Measurements from ENCODE around the gene FBXO42. TPM values are rescaled to one million over a fixed set of nuclear protein-coding genes. Genes with fewer than 3 reads are reported as not detected.
"Not testable (repeated sequence)": the region's sequence is repeated elsewhere in the genome, so short reads cannot be mapped to it uniquely, and the experiment has no call there.

FBXO42 gene
- total RNA-seq, 2 experiments from 2014 or later = 14.3 to 14.9 TPM

- Histone ChIP-seq H3K4me3 (ENCODE audit: low read length) (no peak overlapping the region), H3K4me1 (ENCODE audit: insufficient read depth, low read length) (peaks cover 22% of the 10 kb centered on the region), H3K27ac (ENCODE audit: low read depth in 1 of 2, low read length in 2 of 2) (no peak overlapping the region), H3K9me3 (ENCODE audit: control insufficient read depth in 1 of 2, insufficient read depth in 1 of 2, low read length in 2 of 2) (peaks cover 5 to 23% of the 10 kb centered on the region in 2 experiments), H3K36me3 (ENCODE audit: insufficient read depth, low read length) (no peaks in the 10 kb centered on the region), H3K27me3 (ENCODE audit: control insufficient read depth in 1 of 2, insufficient read depth in 2 of 2, low read length in 2 of 2) (peaks cover 33 to 34% of the 10 kb centered on the region in 2 experiments)
- no peak overlapping the region for H3K4me3 Mint-ChIP-seq
- no peaks in the 10 kb centered on the region for H3K9me3 Mint-ChIP-seq
- H3K36me3 Mint-ChIP-seq (ENCODE audit: low read depth) = no peaks in the 10 kb centered on the region
- H3K27me3 Mint-ChIP-seq = peaks cover 43% of the 10 kb centered on the region
- no peak for TF ChIP-seq CTCF (IDR thresholded peaks at IDR 0.05)
- POLR2A ChIA-PET = no interaction called here
- ATAC-seq (ENCODE audit: poor library complexity) = no peak
- no peak for DNase-seq
- no peaks in the 10 kb centered on the region for H3K4me1 Mint-ChIP-seq (ENCODE audit: low read depth)
- CTCF ChIA-PET = no interaction called here
- intact Hi-C loops (cut with DNase I, micrococcal nuclease) = no loop called here
- H3K27ac Mint-ChIP-seq = no peak overlapping the region
Measured at GRCh38 chr1:16224472-16224871, 127.8 kb downstream of the FBXO42 start.

DNA sequence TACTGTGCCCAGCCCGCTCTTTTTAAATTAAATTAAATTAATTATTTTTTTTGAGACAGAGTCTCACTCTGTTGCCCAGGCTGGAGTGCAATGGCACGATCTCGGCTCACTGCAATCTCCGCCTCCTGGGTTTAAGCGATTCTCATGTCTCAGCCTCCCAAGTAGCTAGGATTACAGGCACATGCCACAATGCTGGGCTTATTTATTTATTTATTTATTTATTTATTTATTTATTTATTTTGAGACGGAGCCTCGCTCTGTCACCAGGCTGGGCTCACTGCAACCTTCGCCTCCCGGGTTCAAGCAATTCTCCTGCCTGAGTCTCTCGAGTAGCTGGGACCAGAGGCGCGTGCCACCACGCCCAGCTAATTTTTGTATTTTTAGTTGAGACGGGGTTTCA is 129.6 kb downstream of the FBXO42 start:
- intact Hi-C loops (cut with DNase I, micrococcal nuclease); H3K36me3 ChIP-seq (ENCODE audit: insufficient read depth, low read length): not testable (repeated sequence)
- POLR2A ChIA-PET = interaction anchor here (0.8 kb wide), 1 partner anchor 16 kb away, joined by 3 read pairs; no protein-coding TSS in a partner anchor

GRCh38 chr1:16221499-16221898 is 130.8 kb downstream of the FBXO42 start:
- CTCF ChIA-PET = no interaction called here
- no peak overlapping the region for H3K27ac ChIP-seq (ENCODE audit: low read depth in 1 of 2, low read length in 2 of 2)
- peaks cover 18% of the 10 kb centered on the region for H3K4me1 ChIP-seq (ENCODE audit: insufficient read depth, low read length)
- Mint-ChIP-seq H3K36me3 (ENCODE audit: low read depth) (no peaks in the 10 kb centered on the region), H3K4me3 (no peak overlapping the region), H3K9me3 (no peaks in the 10 kb centered on the region), H3K4me1 (ENCODE audit: low read depth) (peaks cover 19% of the 10 kb centered on the region), H3K27ac (no peak overlapping the region), H3K27me3 (peaks cover 19% of the 10 kb centered on the region)
- H3K4me3 ChIP-seq (ENCODE audit: low read length) = no peak overlapping the region
- H3K27me3 ChIP-seq (ENCODE audit: control insufficient read depth in 1 of 2, insufficient read depth in 2 of 2, low read length in 2 of 2) = peaks cover 9 to 12% of the 10 kb centered on the region in 2 experiments
- TF ChIP-seq CTCF (IDR thresholded peaks at IDR 0.05) = no peak
- H3K36me3 ChIP-seq (ENCODE audit: insufficient read depth, low read length) = no peaks in the 10 kb centered on the region
- intact Hi-C loops (cut with DNase I, micrococcal nuclease) = no loop called here
- DNase-seq (no peak), ATAC-seq (ENCODE audit: poor library complexity) (no peak)
- peaks cover 3 to 8% of the 10 kb centered on the region in 2 experiments for H3K9me3 ChIP-seq (ENCODE audit: control insufficient read depth in 1 of 2, insufficient read depth in 1 of 2, low read length in 2 of 2)
- POLR2A ChIA-PET = interaction anchor here (0.7 kb wide), 1 partner anchor 418 kb away, joined by 3 read pairs; no protein-coding TSS in a partner anchor

More for the DNA sequence above, 129.6 kb downstream of the FBXO42 start:
- H3K4me3 ChIP-seq (ENCODE audit: low read length); H3K9me3 Mint-ChIP-seq; CTCF ChIA-PET; ATAC-seq (ENCODE audit: poor library complexity); H3K27ac ChIP-seq (ENCODE audit: low read depth in 1 of 2, low read length in 2 of 2); H3K4me3 Mint-ChIP-seq; H3K4me1 Mint-ChIP-seq (ENCODE audit: low read depth); H3K27ac Mint-ChIP-seq; DNase-seq; H3K36me3 Mint-ChIP-seq (ENCODE audit: low read depth): not testable (repeated sequence)
- Histone ChIP-seq H3K4me1 (ENCODE audit: insufficient read depth, low read length) (peaks cover 17% of the 10 kb centered on the region), H3K27me3 (ENCODE audit: control insufficient read depth in 1 of 2, insufficient read depth in 2 of 2, low read length in 2 of 2) (peaks cover 22 to 24% of the 10 kb centered on the region in 2 experiments), H3K9me3 (ENCODE audit: control insufficient read depth in 1 of 2, insufficient read depth in 1 of 2, low read length in 2 of 2) (peaks cover 5 to 20% of the 10 kb centered on the region in 2 experiments)
- H3K27me3 Mint-ChIP-seq = peaks cover 28% of the 10 kb centered on the region

- ATAC-seq (ENCODE audit: poor library complexity) = no peak
- peaks cover 11% of the 10 kb centered on the region for H3K27me3 Mint-ChIP-seq
- Histone ChIP-seq H3K4me3 (ENCODE audit: low read length) (no peak overlapping the region), H3K4me1 (ENCODE audit: insufficient read depth, low read length) (peaks cover 28% of the 10 kb centered on the region), H3K27me3 (ENCODE audit: control insufficient read depth in 1 of 2, insufficient read depth in 2 of 2, low read length in 2 of 2) (peaks cover 0 to 2% of the 10 kb centered on the region in 2 experiments), H3K36me3 (ENCODE audit: insufficient read depth, low read length) (no peaks in the 10 kb centered on the region), H3K27ac (ENCODE audit: low read depth in 1 of 2, low read length in 2 of 2) (no peak overlapping the region), H3K9me3 (ENCODE audit: control insufficient read depth in 1 of 2, insufficient read depth in 1 of 2, low read length in 2 of 2) (no peaks in the 10 kb centered on the region)
- ChIA-PET CTCF (no interaction called here), POLR2A (interaction anchor here (1.2 kb wide), 1 partner anchor 13 kb away, joined by 3 read pairs; no protein-coding TSS in a partner anchor)
- peaks cover 29% of the 10 kb centered on the region for H3K4me1 Mint-ChIP-seq (ENCODE audit: low read depth)
- intact Hi-C loops (cut with DNase I, micrococcal nuclease) = loop anchor here in 1 of 2 experiments (5.0 to 10.0 kb wide), 2 partner anchors 132 to 605 kb away; partner anchors contain the start of genes DDI2 and FBXO42
- no peaks in the 10 kb centered on the region for H3K9me3 Mint-ChIP-seq
- no peak overlapping the region for H3K27ac Mint-ChIP-seq
- H3K36me3 Mint-ChIP-seq (ENCODE audit: low read depth) = no peaks in the 10 kb centered on the region
- no peak for DNase-seq
- TF ChIP-seq CTCF (IDR thresholded peaks at IDR 0.05) = no peak
- no peak overlapping the region for H3K4me3 Mint-ChIP-seq
Measured at GRCh38 chr1:16219968-16220500, 132.2 kb downstream of the FBXO42 start.

Data from CD4-positive, alpha-beta T cell (primary cell).